Activated CD8-positive, alpha-beta T cell treated with anti-CD3 and anti-CD28 coated beads for 36 hours (primary cell): ENCODE measurements around the gene HEXD. TPM values are rescaled to one million over a fixed set of nuclear protein-coding genes. Genes with fewer than 3 reads are reported as not detected.
A peak's percentile ranks its signal among the peaks of the same experiment; 100 is the strongest.

Experiments
- ATAC-seq: fragments of 200-7000 bp; cut with Tn5 transposase; one replicate; pipeline ENCODE4 v1.10.0; 2021; ENCODE audit warnings: mild to moderate bottlenecking, moderate library complexity
- CTCF ChIA-PET: fragments of 350-600 bp; sonication (Branson Sonifier 250); formaldehyde crosslinking; loops from one replicate; lab custom pipeline; 2021; ENCODE audit warnings: antibody characterized with exemption; lab: Charles Lee
- POLR2A ChIA-PET: fragments of 350-600 bp; sonication (Branson Sonifier 250); formaldehyde crosslinking; loops from one replicate; lab custom pipeline; 2021; ENCODE audit warnings: antibody characterized with exemption; lab: Charles Lee
- DNase-seq: peaks from one replicate; pipeline ENCODE4 v3.0.0-alpha.2; 2020
- H3K27ac Mint-ChIP-seq: one replicate; pipeline ENCODE4 v1.8.0; 2021; ENCODE audit warnings: mild to moderate bottlenecking, mixed read lengths
- H3K27me3 Mint-ChIP-seq: one replicate; pipeline ENCODE4 v1.8.0; 2021; ENCODE audit warnings: mixed read lengths
- H3K36me3 Mint-ChIP-seq: one replicate; pipeline ENCODE4 v1.8.0; 2021; ENCODE audit warnings: low read depth, mixed read lengths
- H3K4me1 Mint-ChIP-seq: one replicate; pipeline ENCODE4 v1.8.0; 2021; ENCODE audit warnings: low read depth, mixed read lengths
- H3K4me3 Mint-ChIP-seq: one replicate; pipeline ENCODE4 v1.8.0; 2021; ENCODE audit warnings: mild to moderate bottlenecking, moderate library complexity, mixed read lengths
- H3K9me3 Mint-ChIP-seq: one replicate; pipeline ENCODE4 v1.8.0; 2021; ENCODE audit warnings: mixed read lengths
- CTCF ChIP-seq: fragments of 200-600 bp; IDR thresholded peaks from one replicate; pipeline ENCODE4 v1.8.0; 2022; ENCODE audit warnings: antibody characterized with exemption, mild to moderate bottlenecking
- intact Hi-C: fragments of 100-400 bp; cut with micrococcal nuclease; formaldehyde crosslinking; loops from one replicate; pipeline ENCODE4 v1.10.0; 2022
- total RNA-seq, 2 experiments: library from RNA; stranded (reverse); gene quantifications; one replicate each; pipeline ENCODE4 v1.2.3, GENCODE V29; 2021

The HEXD gene
- total RNA-seq, 2 experiments from 2014 or later = 21.8 to 21.9 TPM

GRCh38 chr17:82412535-82413520 is 5.3 kb upstream of the HEXD start:
- no peak overlapping the region for H3K27ac Mint-ChIP-seq
- H3K36me3 Mint-ChIP-seq = peaks cover 9% of the 10 kb centered on the region
- ChIA-PET CTCF (interaction anchor here (1.2 to 3.2 kb wide), 4 partner anchors 46 to 177 kb away, joined by 3 to 14 read pairs (median 4); no protein-coding TSS in a partner anchor), POLR2A (no interaction called here)
- peaks cover 14% of the 10 kb centered on the region for H3K4me1 Mint-ChIP-seq
- no peaks in the 10 kb centered on the region for H3K27me3 Mint-ChIP-seq
- DNase-seq (no peak), ATAC-seq (no peak)
- no peaks in the 10 kb centered on the region for H3K9me3 Mint-ChIP-seq
- intact Hi-C loops = loop anchor here (5.0 kb wide), 1 partner anchor 61 kb away; no protein-coding TSS in a partner anchor
- TF ChIP-seq CTCF = no peak
- no peak overlapping the region for H3K4me3 Mint-ChIP-seq

- Mint-ChIP-seq H3K27ac (no peak overlapping the region), H3K9me3 (no peaks in the 10 kb centered on the region), H3K4me1 (peaks cover 21% of the 10 kb centered on the region), H3K36me3 (peaks cover 6% of the 10 kb centered on the region), H3K4me3 (no peak overlapping the region), H3K27me3 (no peaks in the 10 kb centered on the region)
- DNase-seq (peak; percentile 86), ATAC-seq (peak; percentile 20)
- intact Hi-C loops = loop anchor here (5.0 kb wide), 1 partner anchor 62 kb away; no protein-coding TSS in a partner anchor
- CTCF ChIA-PET = interaction anchor here (0.9 to 3.2 kb wide), 9 partner anchors 8 to 179 kb away, joined by 3 to 14 read pairs (median 4); no protein-coding TSS in a partner anchor
- POLR2A ChIA-PET = interaction anchor here (0.8 to 1.5 kb wide), 2 partner anchors 15 to 21 kb away, joined by 3 to 4 read pairs; no protein-coding TSS in a partner anchor
- TF ChIP-seq CTCF = peak; percentile 87
Observed at GRCh38 chr17:82414548-82415281, 3.4 kb upstream of the HEXD start.

- DNase-seq (no peak), ATAC-seq (no peak)
- H3K27me3 Mint-ChIP-seq = no peaks in the 10 kb centered on the region
- H3K4me1 Mint-ChIP-seq = peaks cover 26% of the 10 kb centered on the region
- CTCF ChIA-PET = interaction anchor here (1.5 to 3.2 kb wide), 3 partner anchors 12 to 65 kb away, joined by 3 to 14 read pairs (median 4); no protein-coding TSS in a partner anchor
- no peaks in the 10 kb centered on the region for H3K9me3 Mint-ChIP-seq
- H3K4me3 Mint-ChIP-seq = no peak overlapping the region
- intact Hi-C loops = no loop called here
- peaks cover 11% of the 10 kb centered on the region for H3K36me3 Mint-ChIP-seq
- no peak overlapping the region for H3K27ac Mint-ChIP-seq
- POLR2A ChIA-PET = interaction anchor here (0.8 to 1.5 kb wide), 2 partner anchors 15 to 21 kb away, joined by 3 to 4 read pairs; no protein-coding TSS in a partner anchor
- TF ChIP-seq CTCF = no peak
Observed at GRCh38 chr17:82415336-82415735, 2.8 kb upstream of the HEXD start.

- CTCF ChIA-PET = interaction anchor here (1.8 to 3.2 kb wide), 2 partner anchors 16 to 66 kb away, joined by 4 to 14 read pairs; no protein-coding TSS in a partner anchor
- no peak for TF ChIP-seq CTCF
- Mint-ChIP-seq H3K4me1 (peaks cover 26% of the 10 kb centered on the region), H3K9me3 (no peaks in the 10 kb centered on the region), H3K36me3 (peaks cover 12% of the 10 kb centered on the region), H3K27me3 (no peaks in the 10 kb centered on the region), H3K4me3 (no peak overlapping the region), H3K27ac (no peak overlapping the region)
- intact Hi-C loops = no loop called here
- ATAC-seq = no peak
- no peak for DNase-seq
- POLR2A ChIA-PET = interaction anchor here (4.2 kb wide), 1 partner anchor 34 kb away, joined by 20 read pairs; no protein-coding TSS in a partner anchor
Observed at GRCh38 chr17:82415786-82416185, 2.4 kb upstream of the HEXD start.
